Transverse colon (tissue), 4 donors: ENCODE results near the gene ORC3. TPM values are rescaled to one million over a fixed set of nuclear protein-coding genes. Genes with fewer than 3 reads are reported as not detected.
A peak's percentile ranks its signal among the peaks of the same experiment; 100 is the strongest.
"Not testable (repeated sequence)": the region's sequence is repeated elsewhere in the genome, so short reads cannot be mapped to it uniquely, and the experiment has no call there.

Experiments
- DNase-seq: peaks from one replicate; pipeline ENCODE4 v3.0.0-alpha.2; 2019
- H3K27ac ChIP-seq, 4 donors: fragments of 200-600 bp; sonication (generic); 2 replicates each; pipeline ENCODE4 v1.5.1; 2016 to 2018; ENCODE audit warnings: inconsistent platforms in 4 of 4
- H3K27me3 ChIP-seq: fragments of 200-600 bp; sonication (generic); 2 replicates; pipeline ENCODE4 v1.5.1; 2017; ENCODE audit warnings: inconsistent platforms
- H3K36me3 ChIP-seq, 4 donors: fragments of 200-600 bp; sonication (generic); 2 replicates each; pipeline ENCODE4 v1.5.1; 2017 to 2019; ENCODE audit warnings: inconsistent platforms in 4 of 4
- H3K4me1 ChIP-seq, 4 donors: fragments of 200-600 bp; sonication (generic); 2 replicates each; pipeline ENCODE4 v1.5.1; 2017 to 2020; ENCODE audit warnings: inconsistent platforms in 4 of 4
- H3K4me3 ChIP-seq, 4 donors: fragments of 200-600 bp; sonication (generic); 1 replicate in 1 of 4; 2 replicates in 3 of 4; pipeline versions ENCODE4 v1.5.1 to v1.6.1; 2017 to 2019; ENCODE audit warnings: inconsistent platforms in 4 of 4
- H3K9me3 ChIP-seq, 2 donors: fragments of 200-600 bp; sonication (generic); 2 replicates each; pipeline ENCODE4 v1.5.1; 2017 to 2019; ENCODE audit warnings: inconsistent platforms in 2 of 2
- CTCF ChIP-seq, 5 experiments: fragments of 200-600 bp in 3 of 5; fragments of 450-650 bp in 2 of 5; sonication (generic) in 3 of 5; IDR thresholded peaks; 1 replicate in 2 of 5; 2 replicates in 3 of 5; pipeline ENCODE4 v1.5.1; 2016 to 2017; ENCODE audit warnings: antibody characterized with exemption in 5 of 5, inconsistent platforms in 3 of 5, mild to moderate bottlenecking in 2 of 5, moderate library complexity in 1 of 5
- EP300 ChIP-seq: sonication (generic); formaldehyde crosslinking; IDR thresholded peaks from one replicate; pipeline ENCODE4 v1.6.1; 2017; ENCODE audit warnings: antibody characterized with exemption, low read depth
- POLR2A ChIP-seq: fragments of 450-650 bp; IDR thresholded peaks from one replicate; pipeline ENCODE4 v1.6.1; 2016; ENCODE audit warnings: antibody characterized with exemption, mild to moderate bottlenecking, moderate library complexity
- POLR2AphosphoS5 ChIP-seq, 3 donors: sonication (generic); formaldehyde crosslinking; IDR thresholded peaks; one replicate each; pipeline ENCODE4 v1.6.1; 2016; ENCODE audit warnings: antibody characterized with exemption in 3 of 3
- WGBS, 2 donors: methylation state at CpG; one replicate each; pipeline ENCODE4 v1.1.5; 2018; ENCODE audit warnings: low coverage in 1 of 2; 5-methylcytosine and 5-hydroxymethylcytosine counted together
- in situ Hi-C, 4 donors: fragments of 200-750 bp; cut with MboI; loops; one replicate each; pipeline versions ENCODE4 v1.15.0 to v1.15.1; 2017; ENCODE audit warnings: low sequenced_read_pairs in 3 of 4, low pct_ligation_motif_present in 1 of 4, low pct_unique_long_range_greater_than_20kb in 1 of 4
- intact Hi-C: fragments of 100-400 bp; cut with DNase I; formaldehyde crosslinking; loops from one replicate; pipeline ENCODE4 v1.15.1; 2023; ENCODE audit warnings: low total_unique reads
- total RNA-seq, 4 donors: library from RNA; depleted of rRNA; stranded (reverse); fragments of >200 nt; gene quantifications; one replicate each; pipeline ENCODE4 v1.1.0, GENCODE V29; 2016

Gene ORC3
- total RNA-seq, 4 donors from 2014 or later = 2.2 to 18.4 (median 17.8) TPM

GRCh38 chr6:87590990-87591389 is 1.1 kb downstream of the ORC3 start:
- Histone ChIP-seq H3K4me1 (peaks cover 10 to 45% (median 24%) of the 10 kb centered on the region in 4 donors), H3K27ac (no peak overlapping the region), H3K4me3 (peak overlapping the region in 3 of 4 donors; percentile 66 to 91 (median 69)), H3K27me3 (no peaks in the 10 kb centered on the region), H3K36me3 (peaks cover 0 to 11% (median 0%) of the 10 kb centered on the region in 4 donors), H3K9me3 (no peaks in the 10 kb centered on the region)
- no peak for DNase-seq
- 67 to 70% methylated on average over 4 of the region's 4 CpGs for WGBS, 2 donors
- intact Hi-C loops = loop anchor here (5.0 kb wide), 1 partner anchor 111 kb away; the partner anchor contains the start of gene AKIRIN2
- TF ChIP-seq EP300 (no peak), POLR2A (no peak), CTCF (IDR thresholded peaks at IDR 0.05) (no peak), POLR2AphosphoS5 (IDR thresholded peaks at IDR 0.05) (no peak)
- in situ Hi-C loops = no loop called here

GRCh38 chr6:87600576-87600975 is 10.6 kb downstream of the ORC3 start:
- intact Hi-C loops = no loop called here
- WGBS, 2 donors = 89 to 93% methylated on average over 1 of the region's 1 CpG

GRCh38 chr6:87606199-87606598 is 16.3 kb downstream of the ORC3 start:
- in situ Hi-C loops (no loop called here), intact Hi-C loops (no loop called here)

More at GRCh38 chr6:87600576-87600975, 10.6 kb downstream of the ORC3 start:
- in situ Hi-C loops = no loop called here
- no peaks in the 10 kb centered on the region for H3K4me1 ChIP-seq
- H3K4me3 ChIP-seq = no peak overlapping the region
- H3K27me3 ChIP-seq = no peaks in the 10 kb centered on the region
- no peak overlapping the region for H3K27ac ChIP-seq
- no peak for DNase-seq
- no peaks in the 10 kb centered on the region for H3K9me3 ChIP-seq
- H3K36me3 ChIP-seq = peaks cover 0 to 1% (median 0%) of the 10 kb centered on the region in 4 donors
- TF ChIP-seq CTCF (IDR thresholded peaks at IDR 0.05) (no peak), EP300 (no peak), POLR2AphosphoS5 (IDR thresholded peaks at IDR 0.05) (no peak), POLR2A (no peak)

GRCh38 chr6:87608802-87609201 is 18.9 kb downstream of the ORC3 start:
- in situ Hi-C loops = no loop called here
- no peaks in the 10 kb centered on the region for H3K27me3 ChIP-seq
- no peaks in the 10 kb centered on the region for H3K9me3 ChIP-seq
- H3K27ac ChIP-seq = no peak overlapping the region
- intact Hi-C loops = no loop called here
- H3K4me1 ChIP-seq = no peaks in the 10 kb centered on the region
- H3K36me3 ChIP-seq = peaks cover 0 to 32% (median 3%) of the 10 kb centered on the region in 4 donors
- H3K4me3 ChIP-seq = no peak overlapping the region
- 84 to 97% methylated on average over 3 of the region's 3 CpGs for WGBS, 2 donors
- TF ChIP-seq POLR2A (no peak), POLR2AphosphoS5 (IDR thresholded peaks at IDR 0.05) (no peak), EP300 (no peak), CTCF (IDR thresholded peaks at IDR 0.05) (no peak)
- DNase-seq = no peak

More at GRCh38 chr6:87606199-87606598, 16.3 kb downstream of the ORC3 start:
- Histone ChIP-seq H3K4me1 (no peaks in the 10 kb centered on the region), H3K36me3 (peaks cover 0 to 15% (median 0%) of the 10 kb centered on the region in 4 donors), H3K9me3 (no peaks in the 10 kb centered on the region), H3K27me3 (no peaks in the 10 kb centered on the region), H3K27ac (no peak overlapping the region), H3K4me3 (no peak overlapping the region)
- TF ChIP-seq POLR2A (no peak), POLR2AphosphoS5 (IDR thresholded peaks at IDR 0.05) (no peak), CTCF (IDR thresholded peaks at IDR 0.05) (no peak), EP300 (no peak)
- 83 to 91% methylated on average over 2 of the region's 2 CpGs for WGBS, 2 donors
- no peak for DNase-seq

GRCh38 chr6:87613018-87613417 is 23.1 kb downstream of the ORC3 start:
- H3K9me3 ChIP-seq, H3K27me3 ChIP-seq, H3K4me3 ChIP-seq, H3K4me1 ChIP-seq, DNase-seq, intact Hi-C loops, H3K27ac ChIP-seq, in situ Hi-C loops: not testable (repeated sequence)
- WGBS, 2 donors = 92 to 98% methylated on average over 2 of the region's 2 CpGs
- H3K36me3 ChIP-seq = peaks cover 0 to 32% (median 3%) of the 10 kb centered on the region in 4 donors
